ENCODE measurements around the gene ITPK1. TPM values are rescaled to one million over a fixed set of nuclear protein-coding genes. Genes with fewer than 3 reads are reported as not detected.
"Not testable (repeated sequence)": the region's sequence is repeated elsewhere in the genome, so short reads cannot be mapped to it uniquely, and the experiment has no call there.

ITPK1 gene
- total RNA-seq, 4 donors from 2014 or later: 19.7 to 97.7 (median 26.5) TPM

- H3K4me3 ChIP-seq: no peak overlapping the region
- no peaks in the 10 kb centered on the region for H3K9me3 ChIP-seq
- TF ChIP-seq POLR2A (IDR thresholded peaks at IDR 0.05) (no peak), CTCF (IDR thresholded peaks at IDR 0.05) (no peak)
- no peaks in the 10 kb centered on the region for H3K36me3 ChIP-seq
- no peaks in the 10 kb centered on the region for H3K4me1 ChIP-seq
- intact Hi-C loops (cut with DNase I; ENCODE audit: low total_unique reads): loop anchor here (5.0 kb wide), 1 partner anchor 184 kb away; no protein-coding TSS in a partner anchor
- no peaks in the 10 kb centered on the region for H3K27me3 ChIP-seq
- no peak overlapping the region for H3K27ac ChIP-seq
- DNase-seq: no peak
Observed at GRCh38 chr14:93136009-93136408, 20.3 kb upstream of the ITPK1 start.

GRCh38 chr14:93135399-93135798 is 19.7 kb upstream of the ITPK1 start:
- H3K9me3 ChIP-seq: no peaks in the 10 kb centered on the region

DNA sequence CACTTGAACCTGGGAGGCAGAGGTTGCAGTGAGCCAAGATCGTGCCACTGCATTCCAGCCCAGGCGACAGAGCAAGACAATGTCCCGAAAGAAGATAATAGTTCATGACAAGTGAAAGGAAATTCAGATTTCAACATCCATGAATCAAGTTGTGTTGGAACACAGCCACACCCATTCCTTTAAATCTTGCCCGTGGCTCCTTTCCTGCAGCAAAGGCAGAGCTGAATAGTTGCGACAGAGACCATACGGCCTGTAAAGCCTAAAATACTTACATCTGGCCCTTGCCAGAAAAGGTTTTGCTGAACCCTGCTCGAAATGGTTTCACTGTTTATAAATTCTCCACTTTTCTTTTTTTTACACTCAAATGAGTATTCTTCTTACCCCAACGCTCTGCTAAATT is 17.7 kb upstream of the ITPK1 start:
- H3K4me3 ChIP-seq: no peak overlapping the region
- H3K4me1 ChIP-seq: no peaks in the 10 kb centered on the region
- H3K36me3 ChIP-seq: no peaks in the 10 kb centered on the region
- H3K9me3 ChIP-seq: no peaks in the 10 kb centered on the region
- intact Hi-C loops (cut with DNase I; ENCODE audit: low total_unique reads): no loop called here
- TF ChIP-seq POLR2A (IDR thresholded peaks at IDR 0.05) (no peak), CTCF (IDR thresholded peaks at IDR 0.05) (no peak)
- H3K27me3 ChIP-seq: no peaks in the 10 kb centered on the region
- peak; percentile 29 to 39 for DNase-seq
- H3K27ac ChIP-seq: no peak overlapping the region

More at GRCh38 chr14:93135399-93135798, 19.7 kb upstream of the ITPK1 start:
- DNase-seq: no peak
- H3K4me1 ChIP-seq: no peaks in the 10 kb centered on the region
- TF ChIP-seq CTCF (IDR thresholded peaks at IDR 0.05): no peak
- no peak for TF ChIP-seq POLR2A (IDR thresholded peaks at IDR 0.05)
- H3K27ac ChIP-seq: no peak overlapping the region
- H3K36me3 ChIP-seq: no peaks in the 10 kb centered on the region
- no peaks in the 10 kb centered on the region for H3K27me3 ChIP-seq
- no peak overlapping the region for H3K4me3 ChIP-seq
- intact Hi-C loops (cut with DNase I; ENCODE audit: low total_unique reads): loop anchor here (5.0 kb wide), 1 partner anchor 183 kb away; no protein-coding TSS in a partner anchor

DNA sequence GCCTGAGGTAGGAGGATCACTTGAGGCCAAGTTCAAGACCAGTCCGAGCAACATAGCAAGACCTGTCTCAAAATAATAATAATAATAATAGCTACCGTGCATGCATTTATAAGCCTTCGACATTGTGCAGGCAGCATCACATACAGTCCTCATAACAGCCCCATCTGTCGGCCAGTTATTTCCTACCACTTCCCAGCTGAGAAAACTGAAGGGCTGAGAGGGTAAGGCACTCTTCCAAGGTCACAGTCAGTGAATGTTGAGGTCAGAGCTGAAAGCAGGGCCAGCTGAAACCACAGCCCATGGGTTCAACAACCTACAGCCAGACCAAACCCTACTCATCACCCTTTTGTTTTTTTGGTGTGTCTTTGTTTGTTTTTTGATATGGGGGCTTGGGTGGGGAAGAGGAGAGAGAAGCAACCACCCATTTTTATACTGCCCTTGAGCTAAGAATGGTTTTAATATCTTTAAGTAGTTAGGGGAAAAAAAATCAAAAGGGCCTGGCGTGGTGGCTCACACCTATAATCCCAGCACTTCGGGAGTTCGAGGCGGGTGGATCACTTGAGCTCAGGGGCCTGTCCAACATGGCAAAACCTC is 16.8 kb upstream of the ITPK1 start:
- intact Hi-C loops (cut with DNase I; ENCODE audit: low total_unique reads): no loop called here
- DNase-seq: no peak
- no peak overlapping the region for H3K4me3 ChIP-seq
- TF ChIP-seq CTCF (IDR thresholded peaks at IDR 0.05): peak in 3 of 4 experiments; percentile 15 to 23 (median 19)
- no peak for TF ChIP-seq POLR2A (IDR thresholded peaks at IDR 0.05)
- H3K27ac ChIP-seq: no peak overlapping the region
- H3K27me3 ChIP-seq: no peaks in the 10 kb centered on the region
- H3K36me3 ChIP-seq: no peaks in the 10 kb centered on the region
- no peaks in the 10 kb centered on the region for H3K9me3 ChIP-seq
- H3K4me1 ChIP-seq: no peaks in the 10 kb centered on the region

- intact Hi-C loops (cut with DNase I; ENCODE audit: low total_unique reads); H3K27me3 ChIP-seq; H3K27ac ChIP-seq; H3K36me3 ChIP-seq; H3K4me3 ChIP-seq; H3K4me1 ChIP-seq; H3K9me3 ChIP-seq; DNase-seq: not testable (repeated sequence)
Observed at GRCh38 chr14:93131257-93131820, 15.6 kb upstream of the ITPK1 start.
